Measurements from ENCODE around the gene MED25. TPM values are rescaled to one million over a fixed set of nuclear protein-coding genes. Genes with fewer than 3 reads are reported as not detected.

Gene MED25
- total and polyA plus RNA-seq, 2 of the 8 experiments (the other 6 are each of a cell fraction or from before 2014, with no cell fraction given): 21.6 to 71.4 TPM

- TF ChIP-seq SP4 (IDR thresholded peaks at IDR 0.05; ENCODE audit: low read length) (no peak), BACH1 (IDR thresholded peaks at IDR 0.05; ENCODE audit: low read length) (no peak), SIX5 (IDR thresholded peaks at IDR 0.05; ENCODE audit: low read depth, low read length) (no peak), KDM4A (IDR thresholded peaks at IDR 0.05; ENCODE audit: low read depth, low read length, severe bottlenecking) (no peak), HDAC6 (IDR thresholded peaks at IDR 0.05; ENCODE audit: low read depth, low read length) (no peak), CTBP2 (IDR thresholded peaks at IDR 0.05; ENCODE audit: borderline replicate concordance, insufficient read depth, insufficient read length, low read length) (no peak), SAP30 (IDR thresholded peaks at IDR 0.05; ENCODE audit: insufficient read depth, insufficient replicate concordance, low read length) (no peak), ZNF274 (IDR thresholded peaks at IDR 0.05; ENCODE audit: borderline replicate concordance, extremely low read depth, low read length) (no peak), FOSL1 (IDR thresholded peaks at IDR 0.05; ENCODE audit: insufficient read depth, low read depth, low read length) (no peak), CHD2 (IDR thresholded peaks at IDR 0.05; ENCODE audit: low read length) (no peak), EZH2 (IDR thresholded peaks at IDR 0.05; ENCODE audit: low read depth, low read length, severe bottlenecking) (no peak), ATF2 (IDR thresholded peaks at IDR 0.05; ENCODE audit: low read length) (no peak), ATF3 (IDR thresholded peaks at IDR 0.05; ENCODE audit: insufficient read depth, low read depth, low read length) (no peak), SIN3A (conservative IDR thresholded peaks at IDR 0.05 in 1 of 2, IDR thresholded peaks at IDR 0.05 in 1 of 2; ENCODE audit: low read depth in 1 of 2, low read length in 2 of 2) (no peak), TAF7 (optimal IDR thresholded peaks at IDR 0.05; ENCODE audit: borderline replicate concordance, low read depth, low read length) (peak; percentile 41), RAD21 (IDR thresholded peaks at IDR 0.05 in 1 of 2, conservative IDR thresholded peaks at IDR 0.05 in 1 of 2; ENCODE audit: low read depth in 2 of 2, low read length in 2 of 2) (peak; percentile 19 to 49; a peak in 3 of 4 replicates), POU5F1 (IDR thresholded peaks at IDR 0.05; ENCODE audit: low read depth, low read length) (no peak), RNF2 (IDR thresholded peaks at IDR 0.05; ENCODE audit: borderline replicate concordance, low read depth, low read length, missing control alignments, poor library complexity, severe bottlenecking) (no peak), ASH2L (IDR thresholded peaks at IDR 0.05; ENCODE audit: low read length) (no peak), TBP (IDR thresholded peaks at IDR 0.05; ENCODE audit: low read depth, low read length) (no peak)
Measured at GRCh38 chr19:49862391-49863253, 44.5 kb downstream of the MED25 start (continued).
